GM10266 (cell line): ENCODE measurements around the gene RASAL3.

Source experiments
- DNase-seq: peaks from one replicate; pipeline ENCODE4 v3.0.0; 2012; ENCODE audit errors: extremely low spot score
- TF ChIP-seq, protein P1 (sequence below): IDR thresholded peaks from 2 replicates; pipeline ENCODE4 v1.5.1; 2012; ENCODE audit warnings: mild to moderate bottlenecking, low read depth; ENCODE audit not compliant: control insufficient read depth, insufficient read depth; ENCODE audit errors: missing control alignments

The RASAL3 gene

DNA sequence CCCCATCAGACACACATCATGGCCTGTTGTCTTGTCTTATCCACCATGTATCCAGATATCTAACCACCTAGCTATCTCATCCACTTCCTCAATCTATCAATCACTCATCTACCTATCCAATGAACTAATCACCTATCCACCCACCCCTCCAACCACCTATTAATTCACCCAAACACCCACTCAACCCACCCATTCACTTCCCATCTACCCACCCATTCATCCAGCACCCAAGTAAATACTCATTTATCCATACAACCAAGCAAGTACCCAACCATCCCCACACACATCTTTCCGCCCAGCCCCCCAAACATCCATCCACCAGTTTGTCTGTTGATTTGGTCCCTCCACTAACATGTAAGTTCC is 13.8 kb downstream of the RASAL3 start:
- TF ChIP-seq, protein P1, sequence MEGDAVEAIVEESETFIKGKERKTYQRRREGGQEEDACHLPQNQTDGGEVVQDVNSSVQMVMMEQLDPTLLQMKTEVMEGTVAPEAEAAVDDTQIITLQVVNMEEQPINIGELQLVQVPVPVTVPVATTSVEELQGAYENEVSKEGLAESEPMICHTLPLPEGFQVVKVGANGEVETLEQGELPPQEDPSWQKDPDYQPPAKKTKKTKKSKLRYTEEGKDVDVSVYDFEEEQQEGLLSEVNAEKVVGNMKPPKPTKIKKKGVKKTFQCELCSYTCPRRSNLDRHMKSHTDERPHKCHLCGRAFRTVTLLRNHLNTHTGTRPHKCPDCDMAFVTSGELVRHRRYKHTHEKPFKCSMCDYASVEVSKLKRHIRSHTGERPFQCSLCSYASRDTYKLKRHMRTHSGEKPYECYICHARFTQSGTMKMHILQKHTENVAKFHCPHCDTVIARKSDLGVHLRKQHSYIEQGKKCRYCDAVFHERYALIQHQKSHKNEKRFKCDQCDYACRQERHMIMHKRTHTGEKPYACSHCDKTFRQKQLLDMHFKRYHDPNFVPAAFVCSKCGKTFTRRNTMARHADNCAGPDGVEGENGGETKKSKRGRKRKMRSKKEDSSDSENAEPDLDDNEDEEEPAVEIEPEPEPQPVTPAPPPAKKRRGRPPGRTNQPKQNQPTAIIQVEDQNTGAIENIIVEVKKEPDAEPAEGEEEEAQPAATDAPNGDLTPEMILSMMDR: no peak
- no peak for DNase-seq

DNA sequence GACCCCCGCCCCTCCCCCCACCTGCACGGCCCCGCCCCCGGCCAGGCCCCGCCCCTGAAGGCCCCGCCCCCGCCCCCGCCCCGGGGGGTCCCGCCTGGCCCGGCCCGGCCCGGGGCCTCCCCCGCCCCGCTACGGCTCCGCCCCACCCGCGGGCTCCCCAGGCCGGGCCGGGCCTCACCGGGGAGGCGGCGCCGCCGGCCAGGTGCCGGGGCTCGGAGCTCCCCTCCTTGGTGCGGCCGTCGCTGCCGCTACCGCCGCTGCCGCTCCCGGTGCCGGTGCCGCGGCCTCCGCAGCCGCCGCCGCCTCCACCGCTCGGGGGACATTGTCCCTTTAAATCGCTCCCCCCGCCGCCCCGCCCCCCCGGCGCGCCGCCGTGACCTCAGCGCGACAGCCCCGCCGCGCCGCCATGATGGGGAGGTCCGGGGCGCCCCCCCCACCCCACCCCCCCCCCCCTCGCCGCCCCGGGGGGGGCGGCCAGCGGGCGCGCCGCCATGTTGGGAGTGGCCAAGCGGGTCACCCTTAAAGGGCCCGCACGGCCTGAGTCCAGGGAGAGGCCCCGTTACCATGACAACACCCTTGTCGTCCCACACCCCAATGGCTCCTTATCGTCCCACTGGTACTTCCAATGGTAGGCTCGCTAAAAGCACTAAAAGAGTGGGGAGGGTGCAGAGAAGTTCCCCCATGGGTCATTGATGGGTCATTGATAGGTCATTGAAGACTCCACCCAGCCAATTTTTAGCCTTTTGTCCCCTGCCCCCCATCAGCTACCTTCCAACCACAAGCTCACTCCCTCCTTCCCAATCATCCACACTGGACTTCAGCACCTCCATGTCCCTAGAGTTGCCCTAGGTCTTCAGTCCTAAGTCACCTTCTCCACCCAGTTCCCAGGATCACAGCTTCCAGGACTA is 14.5 kb downstream of the RASAL3 start, which contains the start of gene WIZ:
Gene WIZ (minus strand): TSS at position 337 of the 908 bp plus-strand sequence. CDS start 1,649 bp downstream, outside the sequence.
- peak; percentile 98 for DNase-seq

DNA sequence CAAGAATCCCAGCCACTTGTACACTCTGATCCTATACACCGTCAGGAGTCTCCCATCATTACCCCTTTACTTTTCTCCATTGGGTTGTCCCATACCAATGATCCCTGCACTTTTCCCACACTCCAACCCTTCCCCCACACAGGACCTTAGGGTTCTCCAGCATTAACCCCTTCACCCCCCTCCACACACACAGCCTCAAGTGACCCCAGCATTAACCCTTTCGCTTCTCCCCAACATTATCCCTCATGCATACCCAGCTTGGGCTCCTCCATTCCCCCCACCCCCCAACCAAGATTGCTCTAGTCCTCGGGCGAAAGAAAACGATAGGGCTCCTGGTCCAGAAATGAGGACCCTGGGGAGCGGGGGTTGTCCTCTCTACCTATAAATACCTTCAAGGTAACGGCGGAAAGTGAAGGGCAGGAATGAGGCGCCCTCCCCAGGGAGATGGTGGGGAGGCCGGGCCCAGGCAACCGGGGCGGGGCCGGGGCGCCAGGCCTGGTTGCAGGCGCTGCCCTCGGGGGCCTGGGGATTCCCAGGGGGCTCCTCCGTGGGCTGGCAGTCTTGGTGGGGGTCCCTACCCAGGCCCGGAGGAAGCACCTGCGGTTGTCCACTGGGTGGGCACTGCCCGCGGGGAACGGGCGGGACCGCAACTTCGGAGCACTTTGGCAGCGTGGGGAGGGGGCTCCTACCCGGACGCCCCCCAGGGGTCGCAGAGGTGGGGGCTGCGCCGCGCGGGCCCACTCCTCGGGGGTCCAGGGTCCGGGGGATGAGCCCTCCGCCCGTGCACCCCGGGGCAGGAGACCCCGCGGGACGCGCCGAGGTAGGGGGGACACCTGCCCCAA is 15.3 kb downstream of the RASAL3 start:
- TF ChIP-seq, protein P1: no peak
- peak; percentile 74 for DNase-seq

More for the DNA sequence above, 14.5 kb downstream of the RASAL3 start, which contains the start of gene WIZ:
- TF ChIP-seq, protein P1: no peak

DNA sequence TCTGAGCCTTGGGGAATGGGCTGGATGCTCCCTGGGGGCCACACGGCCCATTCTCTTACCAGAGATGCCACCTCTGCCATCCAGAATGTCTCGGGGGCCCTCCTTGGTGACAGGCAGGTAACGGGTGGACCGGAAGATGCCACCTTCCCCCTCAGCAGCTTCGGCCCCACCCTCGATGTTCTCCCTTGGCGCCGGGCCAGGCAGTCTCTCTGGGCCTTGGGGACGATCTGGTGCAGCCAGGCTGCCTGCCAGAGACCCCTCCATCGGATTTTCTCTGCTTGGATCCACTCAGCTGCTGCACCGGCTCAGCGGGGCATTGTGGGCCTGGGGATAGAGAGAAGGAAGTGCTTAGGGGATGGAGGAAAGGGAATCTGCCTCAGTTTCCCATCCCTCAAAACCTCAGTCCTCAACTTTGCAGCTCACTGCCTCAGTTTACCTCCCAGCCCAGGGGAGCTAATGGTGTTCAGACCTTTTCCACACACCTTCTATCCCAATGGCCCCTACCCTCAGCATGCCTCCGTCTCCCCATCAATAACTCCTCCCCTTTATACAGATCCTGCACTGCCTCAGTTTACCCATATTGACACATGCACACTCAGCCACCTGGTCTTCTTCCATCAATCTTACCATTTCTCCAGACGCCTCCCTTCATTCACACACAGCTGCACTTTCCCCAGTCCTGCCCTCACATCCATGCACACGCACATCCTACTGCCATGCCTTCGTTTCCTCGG is 16.1 kb downstream of the RASAL3 start:
- no peak for DNase-seq
- TF ChIP-seq, protein P1: no peak

DNA sequence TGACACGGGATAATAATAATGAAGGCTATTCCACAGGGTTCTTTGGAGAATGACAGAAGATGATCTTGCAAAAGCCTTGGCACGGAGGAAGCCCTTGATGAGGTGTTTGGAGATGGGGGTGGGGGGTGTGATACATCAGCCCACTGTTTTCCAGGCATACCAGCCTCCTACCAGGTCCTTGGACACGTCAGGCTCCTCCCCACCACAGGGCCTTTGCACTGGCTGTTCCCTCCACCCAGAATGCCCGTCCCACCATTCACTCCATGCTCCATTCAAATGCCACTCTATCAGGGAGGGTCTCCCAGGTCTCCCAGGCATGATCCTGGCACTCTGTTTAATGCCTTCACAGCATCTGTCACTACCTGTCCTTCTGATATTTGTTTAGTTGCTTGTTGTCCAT is 17.3 kb downstream of the RASAL3 start:
- TF ChIP-seq, protein P1: no peak
- no peak for DNase-seq

DNA sequence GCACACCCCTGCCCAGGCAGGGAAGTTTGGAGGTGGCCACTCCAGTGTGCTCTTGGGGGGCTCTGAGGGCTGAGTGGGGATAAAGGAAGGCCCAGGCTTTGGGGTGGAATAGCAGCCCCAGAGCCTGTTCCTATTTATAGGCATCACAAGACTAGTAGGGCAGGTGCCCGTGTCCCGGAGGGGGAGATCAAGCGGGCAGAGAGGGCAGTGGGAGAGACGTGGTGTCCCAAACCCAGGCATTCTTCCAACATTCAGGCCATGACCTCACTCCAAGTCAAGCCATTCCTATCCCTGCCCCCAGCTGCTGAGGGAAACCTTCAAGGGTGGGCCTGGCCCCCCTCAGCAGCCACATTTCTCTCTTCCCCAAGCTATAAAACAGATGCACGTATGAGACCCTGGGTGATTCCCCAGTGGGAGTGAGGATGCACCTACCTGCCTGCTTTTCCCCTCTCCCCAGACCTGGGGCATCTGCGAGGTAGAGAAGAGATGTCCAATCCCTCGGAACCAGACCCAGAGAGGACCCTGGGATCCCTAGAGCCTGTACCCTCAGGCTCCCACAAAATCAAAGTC is 18.5 kb downstream of the RASAL3 start:
- no peak for DNase-seq
- TF ChIP-seq, protein P1: no peak
